ENCODE measurements around the gene TMEM132A. TPM values are rescaled to one million over a fixed set of nuclear protein-coding genes. Genes with fewer than 3 reads are reported as not detected.

TMEM132A gene
- total and polyA plus RNA-seq, 2 of the 13 experiments (the other 11 are each of a cell fraction or from before 2014, with no cell fraction given) = 11.1 to 32.9 TPM

DNA sequence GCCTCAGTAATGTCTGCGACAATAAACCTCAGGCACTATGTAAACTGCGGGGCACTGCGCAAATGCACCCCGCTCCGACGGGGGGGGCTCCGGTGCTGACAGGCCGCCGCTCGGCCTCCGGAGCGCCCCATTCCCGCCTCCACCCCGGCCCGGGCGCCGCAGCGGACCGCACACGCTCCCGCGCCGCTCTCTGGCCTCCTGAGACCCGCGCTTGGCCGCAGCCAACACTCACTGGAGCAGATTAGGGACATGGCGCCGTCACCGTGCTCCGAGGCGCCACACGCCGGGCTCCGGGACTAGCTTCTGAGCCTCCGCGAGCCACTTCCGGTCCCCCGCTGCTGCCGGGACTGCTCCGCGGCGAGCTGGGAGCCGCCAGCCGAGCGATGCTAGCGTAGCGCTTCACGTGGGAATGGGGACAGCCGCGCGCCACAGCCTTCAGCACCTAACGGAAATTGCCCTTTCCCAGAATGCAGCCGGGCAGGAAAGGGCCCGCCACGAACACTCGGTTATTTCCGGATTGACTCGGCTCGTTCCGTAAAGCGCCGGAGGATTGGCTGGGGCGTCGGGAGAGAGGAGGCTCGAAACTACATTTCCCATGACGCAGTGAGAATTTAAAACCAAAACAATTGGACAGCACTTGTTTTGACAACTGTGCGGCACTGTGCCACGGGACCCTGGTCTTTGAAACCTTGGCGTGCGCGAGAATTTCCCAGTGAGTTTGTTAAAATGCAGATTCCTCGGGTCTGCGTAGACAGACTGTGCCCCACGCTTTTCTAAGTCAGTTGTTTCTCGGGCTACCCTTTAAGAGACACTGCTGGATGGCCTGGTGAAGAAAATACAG lies 17.9 kb upstream of the TMEM132A start, which contains the start of gene PRPF19 (continued):
- TF ChIP-seq ZNF441 (CRISPR knock-in tag; IDR thresholded peaks at IDR 0.05; ENCODE audit: borderline replicate concordance) = no peak
- no peak for TF ChIP-seq ZNF570 (CRISPR knock-in tag; IDR thresholded peaks at IDR 0.05; ENCODE audit: borderline replicate concordance)
- TF ChIP-seq, protein P1, sequence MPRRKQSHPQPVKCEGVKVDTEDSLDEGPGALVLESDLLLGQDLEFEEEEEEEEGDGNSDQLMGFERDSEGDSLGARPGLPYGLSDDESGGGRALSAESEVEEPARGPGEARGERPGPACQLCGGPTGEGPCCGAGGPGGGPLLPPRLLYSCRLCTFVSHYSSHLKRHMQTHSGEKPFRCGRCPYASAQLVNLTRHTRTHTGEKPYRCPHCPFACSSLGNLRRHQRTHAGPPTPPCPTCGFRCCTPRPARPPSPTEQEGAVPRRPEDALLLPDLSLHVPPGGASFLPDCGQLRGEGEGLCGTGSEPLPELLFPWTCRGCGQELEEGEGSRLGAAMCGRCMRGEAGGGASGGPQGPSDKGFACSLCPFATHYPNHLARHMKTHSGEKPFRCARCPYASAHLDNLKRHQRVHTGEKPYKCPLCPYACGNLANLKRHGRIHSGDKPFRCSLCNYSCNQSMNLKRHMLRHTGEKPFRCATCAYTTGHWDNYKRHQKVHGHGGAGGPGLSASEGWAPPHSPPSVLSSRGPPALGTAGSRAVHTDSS (CRISPR knock-in tag; conservative IDR thresholded peaks at IDR 0.05) = no peak
- no peak for TF ChIP-seq ZNF776 (CRISPR knock-in tag; IDR thresholded peaks at IDR 0.05)
- TF ChIP-seq ZNF468 (CRISPR knock-in tag; IDR thresholded peaks at IDR 0.05) = no peak
- TF ChIP-seq, protein P2, sequence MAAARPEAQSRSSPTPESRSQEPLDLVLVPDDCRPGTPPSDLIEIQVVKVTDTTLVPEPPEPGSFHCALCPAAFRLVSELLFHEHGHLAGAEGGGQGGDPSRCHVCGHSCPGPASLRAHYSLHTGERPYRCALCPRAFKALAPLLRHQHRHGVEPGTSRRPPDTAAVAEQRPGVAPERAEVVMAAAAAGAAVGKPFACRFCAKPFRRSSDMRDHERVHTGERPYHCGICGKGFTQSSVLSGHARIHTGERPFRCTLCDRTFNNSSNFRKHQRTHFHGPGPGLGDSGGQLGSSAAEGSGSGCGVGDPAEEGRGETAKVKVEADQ (CRISPR knock-in tag; IDR thresholded peaks at IDR 0.05; ENCODE audit: borderline replicate concordance) = no peak
- peak; percentile 90; the same call in 1 of the 2 replicates for TF ChIP-seq ZNF343 (CRISPR knock-in tag; IDR thresholded peaks at IDR 0.05)
- TF ChIP-seq, protein P3, sequence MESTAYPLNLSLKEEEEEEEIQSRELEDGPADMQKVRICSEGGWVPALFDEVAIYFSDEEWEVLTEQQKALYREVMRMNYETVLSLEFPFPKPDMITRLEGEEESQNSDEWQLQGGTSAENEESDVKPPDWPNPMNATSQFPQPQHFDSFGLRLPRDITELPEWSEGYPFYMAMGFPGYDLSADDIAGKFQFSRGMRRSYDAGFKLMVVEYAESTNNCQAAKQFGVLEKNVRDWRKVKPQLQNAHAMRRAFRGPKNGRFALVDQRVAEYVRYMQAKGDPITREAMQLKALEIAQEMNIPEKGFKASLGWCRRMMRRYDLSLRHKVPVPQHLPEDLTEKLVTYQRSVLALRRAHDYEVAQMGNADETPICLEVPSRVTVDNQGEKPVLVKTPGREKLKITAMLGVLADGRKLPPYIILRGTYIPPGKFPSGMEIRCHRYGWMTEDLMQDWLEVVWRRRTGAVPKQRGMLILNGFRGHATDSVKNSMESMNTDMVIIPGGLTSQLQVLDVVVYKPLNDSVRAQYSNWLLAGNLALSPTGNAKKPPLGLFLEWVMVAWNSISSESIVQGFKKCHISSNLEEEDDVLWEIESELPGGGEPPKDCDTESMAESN (CRISPR knock-in tag; conservative IDR thresholded peaks at IDR 0.05) = peak; percentile 48; the same call in 1 of the 2 replicates
- TF ChIP-seq, protein P4, sequence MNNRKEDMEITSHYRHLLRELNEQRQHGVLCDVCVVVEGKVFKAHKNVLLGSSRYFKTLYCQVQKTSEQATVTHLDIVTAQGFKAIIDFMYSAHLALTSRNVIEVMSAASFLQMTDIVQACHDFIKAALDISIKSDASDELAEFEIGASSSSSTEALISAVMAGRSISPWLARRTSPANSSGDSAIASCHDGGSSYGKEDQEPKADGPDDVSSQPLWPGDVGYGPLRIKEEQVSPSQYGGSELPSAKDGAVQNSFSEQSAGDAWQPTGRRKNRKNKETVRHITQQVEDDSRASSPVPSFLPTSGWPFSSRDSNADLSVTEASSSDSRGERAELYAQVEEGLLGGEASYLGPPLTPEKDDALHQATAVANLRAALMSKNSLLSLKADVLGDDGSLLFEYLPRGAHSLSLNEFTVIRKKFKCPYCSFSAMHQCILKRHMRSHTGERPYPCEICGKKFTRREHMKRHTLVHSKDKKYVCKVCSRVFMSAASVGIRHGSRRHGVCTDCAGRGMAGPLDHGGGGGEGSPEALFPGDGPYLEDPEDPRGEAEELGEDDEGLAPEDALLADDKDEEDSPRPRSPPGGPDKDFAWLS (CRISPR knock-in tag; IDR thresholded peaks at IDR 0.05; ENCODE audit: borderline replicate concordance) = no peak
- no peak for TF ChIP-seq SKI (IDR thresholded peaks at IDR 0.05; ENCODE audit: partially characterized antibody)
- no peak for TF ChIP-seq FLYWCH1 (CRISPR knock-in tag; IDR thresholded peaks at IDR 0.05)
- TF ChIP-seq, protein P5, sequence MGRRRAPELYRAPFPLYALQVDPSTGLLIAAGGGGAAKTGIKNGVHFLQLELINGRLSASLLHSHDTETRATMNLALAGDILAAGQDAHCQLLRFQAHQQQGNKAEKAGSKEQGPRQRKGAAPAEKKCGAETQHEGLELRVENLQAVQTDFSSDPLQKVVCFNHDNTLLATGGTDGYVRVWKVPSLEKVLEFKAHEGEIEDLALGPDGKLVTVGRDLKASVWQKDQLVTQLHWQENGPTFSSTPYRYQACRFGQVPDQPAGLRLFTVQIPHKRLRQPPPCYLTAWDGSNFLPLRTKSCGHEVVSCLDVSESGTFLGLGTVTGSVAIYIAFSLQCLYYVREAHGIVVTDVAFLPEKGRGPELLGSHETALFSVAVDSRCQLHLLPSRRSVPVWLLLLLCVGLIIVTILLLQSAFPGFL (CRISPR knock-in tag; IDR thresholded peaks at IDR 0.05) = no peak
- no peak for TF ChIP-seq SCMH1 (CRISPR knock-in tag; IDR thresholded peaks at IDR 0.05; ENCODE audit: borderline replicate concordance)
- no peak for TF ChIP-seq BRD4 (CRISPR knock-in tag; IDR thresholded peaks at IDR 0.05)
- TF ChIP-seq ZNF10 (CRISPR knock-in tag; IDR thresholded peaks at IDR 0.05; ENCODE audit: borderline replicate concordance, low read depth) = no peak
- no peak for TF ChIP-seq GPN1 (CRISPR knock-in tag; IDR thresholded peaks at IDR 0.05; ENCODE audit: borderline replicate concordance)
- peak; percentile 78; the same call in 1 of the 2 replicates for TF ChIP-seq EED (CRISPR knock-in tag; IDR thresholded peaks at IDR 0.05)
- TF ChIP-seq HOXA5 (CRISPR knock-in tag; IDR thresholded peaks at IDR 0.05) = peak; percentile 37; the same call in 1 of the 2 replicates
- TF ChIP-seq ZNF20 (CRISPR knock-in tag; IDR thresholded peaks at IDR 0.05) = no peak
- TF ChIP-seq FOSL1 (CRISPR knock-in tag; IDR thresholded peaks at IDR 0.05; ENCODE audit: borderline replicate concordance) = no peak
- peak; percentile 95; the same call in 1 of the 2 replicates for TF ChIP-seq ZNF598 (CRISPR knock-in tag; IDR thresholded peaks at IDR 0.05; ENCODE audit: borderline replicate concordance)
- no peak for TF ChIP-seq MAFK (conservative IDR thresholded peaks at IDR 0.05 in 1 of 2, IDR thresholded peaks at IDR 0.05 in 1 of 2; ENCODE audit: low read length in 2 of 2)
